H1 (cell line): Measurements from ENCODE around the gene SOX12. TPM values are rescaled to one million over a fixed set of nuclear protein-coding genes. Genes with fewer than 3 reads are reported as not detected.

Experiments used
- CTCF ChIA-PET: fragments of 300-600 bp; sonication (Branson Sonifier 250); formaldehyde crosslinking; loops from one replicate; lab custom pipeline; 2021; ENCODE audit not compliant: partially characterized antibody; lab: Charles Lee
- POLR2A ChIA-PET: fragments of 300-600 bp; sonication (Branson Sonifier 250); formaldehyde crosslinking; loops from one replicate; lab custom pipeline; 2021; ENCODE audit warnings: inconsistent platforms; ENCODE audit not compliant: partially characterized antibody; lab: Charles Lee
- DNase-seq, 2 experiments: peaks; one replicate each; pipeline versions ENCODE4 v3.0.0 to v3.0.0-alpha.2; 2010 to 2022; ENCODE audit warnings: low spot score in 2 of 2, low read depth in 1 of 2, mixed read lengths in 1 of 2
- FAIRE-seq: peaks from 2 replicates; lab custom pipeline; 2011; peaks lifted over from hg19 to GRCh38; lab: Jason Lieb, UNC
- H2AFZ ChIP-seq: 2 replicates; pipeline ENCODE4 v1.8.1; 2012; ENCODE audit warnings: low read length, inconsistent platforms
- H2AK5ac ChIP-seq: 2 replicates; pipeline ENCODE4 v1.6.1; 2013; ENCODE audit warnings: low read depth, low read length
- H2BK120ac ChIP-seq: replicated peaks from 2 replicates; pipeline ENCODE3; 2013; ENCODE audit warnings: low read depth, low read length, inconsistent platforms
- H2BK12ac ChIP-seq: 2 replicates; pipeline ENCODE4 v1.6.1; 2013; ENCODE audit warnings: low read depth, low read length
- H2BK15ac ChIP-seq: 2 replicates; pipeline ENCODE4 v1.6.1; 2013; ENCODE audit warnings: low read length
- H2BK20ac ChIP-seq: 2 replicates; pipeline ENCODE4 v1.6.1; 2013; ENCODE audit warnings: low read length
- H2BK5ac ChIP-seq: 2 replicates; pipeline ENCODE4 v1.6.1; 2013; ENCODE audit warnings: low read depth, low read length
- H3K14ac ChIP-seq: 2 replicates; pipeline ENCODE4 v1.6.1; 2013; ENCODE audit warnings: inconsistent platforms; ENCODE audit not compliant: insufficient read length
- H3K18ac ChIP-seq: 2 replicates; pipeline ENCODE4 v1.6.1; 2013; ENCODE audit warnings: low read length; ENCODE audit errors: extremely low read depth
- H3K23ac ChIP-seq: 2 replicates; pipeline ENCODE4 v1.6.1; 2013; ENCODE audit warnings: inconsistent platforms; ENCODE audit not compliant: insufficient read length
- H3K23me2 ChIP-seq: 2 replicates; pipeline ENCODE4 v1.6.1; 2013; ENCODE audit warnings: low read depth, low read length
- H3K27ac ChIP-seq: 2 replicates; pipeline ENCODE4 v1.6.1; 2011; ENCODE audit warnings: low read depth, low read length, inconsistent platforms
- H3K27me3 ChIP-seq, 4 experiments: replicated peaks in 1 of 4; 1 replicate in 1 of 4; 2 replicates in 3 of 4; pipeline versions ENCODE4 v1.6.1 to v1.8.1; 2011 to 2013; ENCODE audit warnings: low read length in 3 of 4, mild to moderate bottlenecking in 3 of 4, inconsistent platforms in 2 of 4, mixed read lengths in 2 of 4, moderate library complexity in 1 of 4; ENCODE audit not compliant: control insufficient read depth in 3 of 4, insufficient read depth in 3 of 4; ENCODE audit errors: extremely low read depth in 1 of 4
- H3K36me3 ChIP-seq, 4 experiments: 2 replicates each; pipeline versions ENCODE4 v1.6.1 to v1.8.1; 2011 to 2013; ENCODE audit warnings: mild to moderate bottlenecking in 4 of 4, low read length in 3 of 4, moderate library complexity in 2 of 4, control low read depth in 1 of 4, inconsistent platforms in 1 of 4; ENCODE audit not compliant: insufficient read depth in 4 of 4, control insufficient read depth in 2 of 4
- H3K4ac ChIP-seq: replicated peaks from 2 replicates; pipeline ENCODE3; 2013; ENCODE audit warnings: low read length, low read depth, mixed read lengths, inconsistent platforms; ENCODE audit not compliant: insufficient read length
- H3K4me1 ChIP-seq, 4 experiments: replicated peaks in 1 of 4; 1 replicate in 1 of 4; 2 replicates in 3 of 4; pipeline versions ENCODE4 v1.6.1 to v1.8.1; 2011 to 2013; ENCODE audit warnings: low read length in 3 of 4, inconsistent platforms in 2 of 4, mixed read lengths in 1 of 4; ENCODE audit not compliant: insufficient read depth in 4 of 4, control insufficient read depth in 3 of 4
- H3K4me2 ChIP-seq, 2 experiments: 2 replicates each; pipeline versions ENCODE4 v1.6.1 to v1.8.1; 2011 to 2013; ENCODE audit warnings: low read depth in 2 of 2, low read length in 2 of 2, control low read depth in 1 of 2, inconsistent platforms in 1 of 2, mild to moderate bottlenecking in 1 of 2; ENCODE audit not compliant: insufficient read depth in 1 of 2
- H3K4me3 ChIP-seq, 4 experiments: fragments of 200-600, 300-600 bp in 1 of 4; sonication (generic), shearing (Covaris generic), sonication (Bioruptor Twin) in 1 of 4; 2 replicates each; pipeline versions ENCODE4 v1.5.1 to v1.8.1; 2011 to 2016; ENCODE audit warnings: low read length in 4 of 4, low read depth in 3 of 4, control low read depth in 2 of 4, inconsistent platforms in 2 of 4, mild to moderate bottlenecking in 2 of 4, mixed read lengths in 1 of 4, moderate library complexity in 1 of 4; ENCODE audit not compliant: insufficient read depth in 2 of 4; ENCODE audit errors: extremely low read depth in 1 of 4
- H3K56ac ChIP-seq: replicated peaks from 2 replicates; pipeline ENCODE3; 2013; ENCODE audit warnings: low read depth, mild to moderate bottlenecking, mixed read lengths, low read length, inconsistent platforms; ENCODE audit not compliant: insufficient read length
- H3K79me1 ChIP-seq: 2 replicates; pipeline ENCODE4 v1.6.1; 2013; ENCODE audit warnings: low read depth, low read length, control low read depth
- H3K79me2 ChIP-seq, 2 experiments: 2 replicates each; pipeline versions ENCODE4 v1.6.1 to v1.8.1; 2012 to 2013; ENCODE audit warnings: low read length in 2 of 2, mild to moderate bottlenecking in 2 of 2, inconsistent platforms in 1 of 2; ENCODE audit not compliant: insufficient read depth in 2 of 2, control insufficient read depth in 1 of 2
- H3K9ac ChIP-seq, 4 experiments: replicated peaks in 1 of 4; 1 replicate in 1 of 4; 2 replicates in 3 of 4; pipeline versions ENCODE4 v1.6.1 to v1.8.1; 2011 to 2013; ENCODE audit warnings: low read depth in 3 of 4, low read length in 3 of 4, control low read depth in 2 of 4, mild to moderate bottlenecking in 2 of 4, moderate library complexity in 2 of 4, inconsistent platforms in 1 of 4; ENCODE audit errors: extremely low read depth in 1 of 4
- H3K9me3 ChIP-seq, 2 experiments: 2 replicates each; pipeline versions ENCODE4 v1.6.1 to v1.8.1; 2012 to 2013; ENCODE audit warnings: mild to moderate bottlenecking in 2 of 2, moderate library complexity in 2 of 2, control low read depth in 1 of 2, inconsistent platforms in 1 of 2, low read depth in 1 of 2, low read length in 1 of 2, mixed read lengths in 1 of 2; ENCODE audit not compliant: insufficient read depth in 2 of 2
- H4K20me1 ChIP-seq, 2 experiments: replicated peaks in 1 of 2; 2 replicates each; pipeline versions ENCODE3 to v1.8.1; 2011 to 2013; ENCODE audit warnings: inconsistent platforms in 2 of 2, low read length in 2 of 2, mild to moderate bottlenecking in 1 of 2; ENCODE audit not compliant: insufficient read depth in 2 of 2, control insufficient read depth in 1 of 2
- H4K5ac ChIP-seq: 2 replicates; pipeline ENCODE4 v1.6.1; 2013; ENCODE audit warnings: low read length, low read depth, mixed read lengths, inconsistent platforms; ENCODE audit not compliant: insufficient read length
- H4K8ac ChIP-seq: 2 replicates; pipeline ENCODE4 v1.8.0; 2013; ENCODE audit warnings: mild to moderate bottlenecking, moderate library complexity, low read length, inconsistent platforms; ENCODE audit not compliant: insufficient read depth; ENCODE audit errors: extremely low read depth
- H4K91ac ChIP-seq: replicated peaks from 2 replicates; pipeline ENCODE3; 2013; ENCODE audit warnings: low read length, mixed read lengths, inconsistent platforms; ENCODE audit not compliant: insufficient read length
- EGR1 ChIP-seq: IDR thresholded peaks from 2 replicates; pipeline ENCODE4 v1.6.1; 2011; ENCODE audit warnings: low read depth, low read length, borderline replicate concordance
- POLR2AphosphoS5 ChIP-seq: IDR thresholded peaks from 2 replicates; pipeline ENCODE4 v1.6.1; 2011; ENCODE audit warnings: low read depth, low read length
- RAD21 ChIP-seq, 2 experiments: IDR thresholded peaks in 1 of 2; conservative IDR thresholded peaks in 1 of 2; 2 replicates each; pipeline ENCODE4 v1.6.1; 2011; ENCODE audit warnings: low read depth in 2 of 2, low read length in 2 of 2, improper control_type of control experiment in 1 of 2, inconsistent platforms in 1 of 2, mild to moderate bottlenecking in 1 of 2, moderate library complexity in 1 of 2
- TCF12 ChIP-seq: IDR thresholded peaks from 2 replicates; pipeline ENCODE4 v1.6.1; 2011; ENCODE audit warnings: low read depth, mild to moderate bottlenecking, low read length
- YY1 ChIP-seq: IDR thresholded peaks from 2 replicates; pipeline ENCODE4 v1.6.1; 2011; ENCODE audit warnings: low read depth, mild to moderate bottlenecking, low read length
- WGBS, 2 experiments: shearing (Covaris generic) in 1 of 2; methylation state at CpG; one replicate each; pipeline versions ENCODE4 v1.1.6 to v1.1.7; 2013 to 2015; ENCODE audit warnings: low lambda C conversion rate in 2 of 2, mixed read lengths in 2 of 2, inconsistent platforms in 1 of 2, low coverage in 1 of 2, missing lambda C conversion rate in 1 of 2; ENCODE audit not compliant: insufficient replicate concordance in 2 of 2, insufficient coverage in 1 of 2, insufficient read length in 1 of 2; ENCODE audit errors: extremely low coverage in 1 of 2, missing lambda C conversion rate in 1 of 2; 5-methylcytosine and 5-hydroxymethylcytosine counted together
- polyA plus RNA-seq, 7 experiments: library from polyadenylated mRNA; depleted of rRNA in 3 of 7; stranded (reverse) in 5 of 7; unstranded in 2 of 7; fragments of >200 nt in 5 of 7; fragments of 200-250 nt in 2 of 7; gene quantifications; 1 replicate in 5 of 7; 2 replicates in 1 of 7; 4 replicates in 1 of 7; pipeline versions ENCODE4 v1.2.1 to v1.2.3, GENCODE V29; 2011 to 2013; ENCODE audit warnings: missing spikeins in 2 of 7, mixed read lengths in 2 of 7
- total RNA-seq: library from RNA; stranded (reverse); fragmentation: NEBNext Ultra II Directional; extraction: Animal tissue kit (Norgen Biotek cat#: 25700); gene quantifications from 2 replicates; pipeline ENCODE4 v1.2.1, GENCODE V29; 2021
- TF ChIP-seq, protein P1 (sequence below): IDR thresholded peaks from 2 replicates; pipeline ENCODE4 v1.6.1; 2012; ENCODE audit warnings: low read length, inconsistent platforms

Gene SOX12
- total and polyA plus RNA-seq, 2 of the 8 experiments (the other 6 are each of a cell fraction or from before 2014, with no cell fraction given): 6.4 to 63.0 TPM

GRCh38 chr20:358891-359555 lies 33.7 kb downstream of the SOX12 start:
- Histone ChIP-seq H3K18ac (no peak overlapping the region), H3K36me3 (no peaks in the 10 kb centered on the region), H3K79me2 (no peaks in the 10 kb centered on the region), H2AK5ac (no peak overlapping the region), H4K91ac (no peak overlapping the region), H2BK12ac (no peak overlapping the region; the same call in 1 of the 2 replicates), H4K20me1 (no peaks in the 10 kb centered on the region), H2AFZ (no peak overlapping the region), H3K27ac (no peak overlapping the region), H3K4me2 (no peak overlapping the region), H3K23ac (no peak overlapping the region), H3K4me1 (no peaks in the 10 kb centered on the region; a peak in 2 of 7 replicates), H3K9me3 (no peaks in the 10 kb centered on the region), H4K8ac (no peak overlapping the region), H3K4me3 (no peak overlapping the region), H3K23me2 (no peaks in the 10 kb centered on the region), H3K56ac (no peak overlapping the region), H3K27me3 (no peaks in the 10 kb centered on the region), H2BK20ac (no peak overlapping the region), H3K79me1 (no peaks in the 10 kb centered on the region), H4K5ac (no peak overlapping the region), H2BK15ac (no peak overlapping the region), H2BK120ac (no peak overlapping the region), H3K14ac (no peak overlapping the region), H3K4ac (no peak overlapping the region), H2BK5ac (no peak overlapping the region), H3K9ac (no peak overlapping the region)
- no peak for DNase-seq
- ChIA-PET CTCF (interaction anchor here (0.6 kb wide), 2 partner anchors 37 to 378 kb away, joined by 3 read pairs; no protein-coding TSS in a partner anchor), POLR2A (interaction anchor here (0.7 to 5.7 kb wide), 4 partner anchors 13 to 36 kb away, joined by 3 to 49 read pairs (median 6); partner anchors contain the start of gene TRIB3)
- 85% methylated on average over 4 of the region's 4 CpGs; no CpG with 5 or more reads in 1 of the 2 experiments for WGBS, 2 experiments
- no peak for FAIRE-seq
- TF ChIP-seq EGR1 (no peak), TCF12 (no peak), POLR2AphosphoS5 (no peak), YY1 (no peak), RAD21 (IDR thresholded peaks at IDR 0.05 in 1 of 2, conservative IDR thresholded peaks at IDR 0.05 in 1 of 2; ENCODE audit: low read depth in 2 of 2, low read length in 2 of 2) (no peak)
- TF ChIP-seq, protein P1, sequence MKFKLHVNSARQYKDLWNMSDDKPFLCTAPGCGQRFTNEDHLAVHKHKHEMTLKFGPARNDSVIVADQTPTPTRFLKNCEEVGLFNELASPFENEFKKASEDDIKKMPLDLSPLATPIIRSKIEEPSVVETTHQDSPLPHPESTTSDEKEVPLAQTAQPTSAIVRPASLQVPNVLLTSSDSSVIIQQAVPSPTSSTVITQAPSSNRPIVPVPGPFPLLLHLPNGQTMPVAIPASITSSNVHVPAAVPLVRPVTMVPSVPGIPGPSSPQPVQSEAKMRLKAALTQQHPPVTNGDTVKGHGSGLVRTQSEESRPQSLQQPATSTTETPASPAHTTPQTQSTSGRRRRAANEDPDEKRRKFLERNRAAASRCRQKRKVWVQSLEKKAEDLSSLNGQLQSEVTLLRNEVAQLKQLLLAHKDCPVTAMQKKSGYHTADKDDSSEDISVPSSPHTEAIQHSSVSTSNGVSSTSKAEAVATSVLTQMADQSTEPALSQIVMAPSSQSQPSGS: no peak
